Colonic mucosa (tissue), 4 donors: ENCODE results near the gene DLL4. TPM values are rescaled to one million over a fixed set of nuclear protein-coding genes. Genes with fewer than 3 reads are reported as not detected.

Experiments used
- DNase-seq: peaks from one replicate; pipeline ENCODE4 v3.0.0-alpha.2; 2020
- H3K27ac ChIP-seq: fragments of 200-600 bp; one replicate; pipeline ENCODE4 v1.8.0; 2021
- H3K27me3 ChIP-seq: fragments of 200-600 bp; one replicate; pipeline ENCODE4 v1.8.0; 2021
- H3K36me3 ChIP-seq: fragments of 200-600 bp; one replicate; pipeline ENCODE4 v1.8.0; 2021
- H3K4me1 ChIP-seq: fragments of 200-600 bp; one replicate; pipeline ENCODE4 v1.8.0; 2021; ENCODE audit warnings: mild to moderate bottlenecking
- H3K4me3 ChIP-seq: fragments of 200-600 bp; one replicate; pipeline ENCODE4 v1.8.0; 2021
- H3K9ac ChIP-seq, 2 donors: one replicate each; pipeline ENCODE4 v1.7.0; 2013; ENCODE audit warnings: control low read depth in 2 of 2, low read depth in 2 of 2, low read length in 2 of 2
- H3K9me3 ChIP-seq: fragments of 200-600 bp; one replicate; pipeline ENCODE4 v1.8.0; 2021
- CTCF ChIP-seq: fragments of 200-600 bp; IDR thresholded peaks from one replicate; pipeline ENCODE4 v1.8.0; 2022; ENCODE audit warnings: antibody characterized with exemption, mild to moderate bottlenecking
- intact Hi-C: fragments of 100-400 bp; cut with DNase I; formaldehyde crosslinking; loops from one replicate; pipeline ENCODE4 v1.14.1; 2022
- total RNA-seq, 2 donors: library from RNA; stranded (reverse); fragmentation: NEBNext Ultra II Directional in 1 of 2; extraction: Animal tissue kit (Norgen Biotek cat#: 25700) in 1 of 2; gene quantifications; one replicate each; pipeline ENCODE4 v1.2.1, GENCODE V29; 2021
- donor health status: healthy.
- donor health status: DM: no; HTN: no; CAD: no.
- donor health status: DM: no; HTN: no; CAD: no.

Gene DLL4
- total RNA-seq, 2 donors from 2014 or later: 18.5 to 21.6 TPM

GRCh38 chr15:40893733-40894680 is 35.1 kb upstream of the DLL4 start, which contains the start of gene VPS18:
Gene VPS18 (plus strand): TSS chr15:40894450. CDS start chr15:40894769, 319 bp downstream.
- Histone ChIP-seq H3K4me3 (peak within 1 kb of the TSS; percentile 70), H3K27ac (peak within 1 kb of the TSS; percentile 82), H3K36me3 (no peaks in the 10 kb centered on the region), H3K4me1 (peaks cover 9% of the 10 kb centered on the region), H3K9ac (peak within 1 kb of the TSS; percentile 86 to 93), H3K27me3 (no peaks in the 10 kb centered on the region), H3K9me3 (no peaks in the 10 kb centered on the region)
- intact Hi-C loops: loop anchor here (5.0 to 10.0 kb wide), 3 partner anchors 37 to 199 kb away; partner anchors contain the start of gene RAD51
- TF ChIP-seq CTCF: peak; percentile 99
- peak; percentile 99 for DNase-seq

GRCh38 chr15:40894681-40895448 is 34.3 kb upstream of the DLL4 start:
- peak; percentile 48 for TF ChIP-seq CTCF
- H3K36me3 ChIP-seq: peaks cover 7% of the 10 kb centered on the region
- H3K9me3 ChIP-seq: no peaks in the 10 kb centered on the region
- intact Hi-C loops: loop anchor here (5.0 to 10.0 kb wide), 3 partner anchors 38 to 200 kb away; partner anchors contain the start of gene RAD51
- peaks cover 9% of the 10 kb centered on the region for H3K4me1 ChIP-seq
- DNase-seq: peak; percentile 65
- H3K4me3 ChIP-seq: peak overlapping the region; percentile 70
- H3K9ac ChIP-seq: peak overlapping the region; percentile 86 to 93
- H3K27ac ChIP-seq: peak overlapping the region; percentile 82
- no peaks in the 10 kb centered on the region for H3K27me3 ChIP-seq

- Histone ChIP-seq H3K4me3 (no peak overlapping the region), H3K9me3 (no peaks in the 10 kb centered on the region), H3K4me1 (peaks cover 4% of the 10 kb centered on the region), H3K27me3 (no peaks in the 10 kb centered on the region), H3K36me3 (peaks cover 17% of the 10 kb centered on the region), H3K27ac (no peak overlapping the region), H3K9ac (no peak overlapping the region)
- intact Hi-C loops: loop anchor here (5.0 to 10.0 kb wide), 3 partner anchors 115 to 288 kb away; partner anchors contain the start of gene RAD51
- no peak for DNase-seq
- no peak for TF ChIP-seq CTCF
Observed at GRCh38 chr15:40899536-40900207, 29.5 kb upstream of the DLL4 start.

GRCh38 chr15:40900256-40901052 is 28.7 kb upstream of the DLL4 start:
- Histone ChIP-seq H3K36me3 (peaks cover 17% of the 10 kb centered on the region), H3K4me3 (no peak overlapping the region), H3K9me3 (no peaks in the 10 kb centered on the region), H3K4me1 (peaks cover 2% of the 10 kb centered on the region), H3K27ac (no peak overlapping the region), H3K27me3 (no peaks in the 10 kb centered on the region), H3K9ac (no peak overlapping the region)
- DNase-seq: no peak
- TF ChIP-seq CTCF: no peak
- intact Hi-C loops: loop anchor here (5.0 kb wide), 1 partner anchor 287 kb away; no protein-coding TSS in a partner anchor
